ENCODE measurements around the gene NRIP1.

Gene NRIP1

GRCh38 chr21:15062606-15062965, 2.2 kb downstream of the NRIP1 start:
- TF ChIP-seq USF1 (IDR thresholded peaks at IDR 0.05), result no peak
- TF ChIP-seq MAX (IDR thresholded peaks at IDR 0.05), result no peak
- no peak for TF ChIP-seq CREB1 (IDR thresholded peaks at IDR 0.05; ENCODE audit: low read depth)
- no peak for TF ChIP-seq TEAD4 (IDR thresholded peaks at IDR 0.05)
- TF ChIP-seq EGR1 (IDR thresholded peaks at IDR 0.05), result no peak
- no peak for TF ChIP-seq YY1 (IDR thresholded peaks at IDR 0.05; ENCODE audit: low read depth)

- TF ChIP-seq FOXM1 (IDR thresholded peaks at IDR 0.05; ENCODE audit: borderline replicate concordance, low read depth), result no peak
- no peak for TF ChIP-seq TAF1 (IDR thresholded peaks at IDR 0.05; ENCODE audit: low read depth)
- TF ChIP-seq EGR1 (IDR thresholded peaks at IDR 0.05), result no peak
- TF ChIP-seq NFIC (IDR thresholded peaks at IDR 0.05), result no peak
- TF ChIP-seq USF1 (IDR thresholded peaks at IDR 0.05), result no peak
- no peak for TF ChIP-seq ZBTB7A (IDR thresholded peaks at IDR 0.05; ENCODE audit: low read depth)
- TF ChIP-seq EP300 (IDR thresholded peaks at IDR 0.05; ENCODE audit: borderline replicate concordance), result no peak
- no peak for TF ChIP-seq TEAD4 (IDR thresholded peaks at IDR 0.05)
- no peak for TF ChIP-seq CREB1 (IDR thresholded peaks at IDR 0.05; ENCODE audit: low read depth)
- no peak for TF ChIP-seq REST (IDR thresholded peaks at IDR 0.05; ENCODE audit: low read depth)
- TF ChIP-seq RAD21 (IDR thresholded peaks at IDR 0.05; ENCODE audit: low read depth), result no peak
These were observed 2.8 kb downstream of the NRIP1 start for GRCh38 chr21:15061747-15062605.

GRCh38 chr21:15061279-15061678, 3.5 kb downstream of the NRIP1 start:
- TF ChIP-seq NFIC (IDR thresholded peaks at IDR 0.05), result no peak
- no peak for TF ChIP-seq ZBTB7A (IDR thresholded peaks at IDR 0.05; ENCODE audit: low read depth)
- no peak for TF ChIP-seq CEBPB (IDR thresholded peaks at IDR 0.05)
- TF ChIP-seq EP300 (IDR thresholded peaks at IDR 0.05; ENCODE audit: borderline replicate concordance), result no peak
- no peak for TF ChIP-seq USF1 (IDR thresholded peaks at IDR 0.05)

- TF ChIP-seq REST (IDR thresholded peaks at IDR 0.05; ENCODE audit: low read depth) (no peak), TAF1 (IDR thresholded peaks at IDR 0.05; ENCODE audit: low read depth) (no peak), FOXM1 (IDR thresholded peaks at IDR 0.05; ENCODE audit: borderline replicate concordance, low read depth) (no peak), USF1 (IDR thresholded peaks at IDR 0.05) (no peak), MAX (IDR thresholded peaks at IDR 0.05) (no peak), YY1 (IDR thresholded peaks at IDR 0.05; ENCODE audit: low read depth) (no peak), TEAD4 (IDR thresholded peaks at IDR 0.05) (no peak), EP300 (IDR thresholded peaks at IDR 0.05; ENCODE audit: borderline replicate concordance) (no peak), RAD21 (IDR thresholded peaks at IDR 0.05; ENCODE audit: low read depth) (no peak), TCF12 (IDR thresholded peaks at IDR 0.05; ENCODE audit: low read depth) (no peak), CEBPB (IDR thresholded peaks at IDR 0.05) (no peak), CREB1 (IDR thresholded peaks at IDR 0.05; ENCODE audit: low read depth) (no peak), ZBTB7A (IDR thresholded peaks at IDR 0.05; ENCODE audit: low read depth) (no peak), NFIC (IDR thresholded peaks at IDR 0.05) (no peak)
These were observed 4.1 kb downstream of the NRIP1 start for GRCh38 chr21:15060543-15061175.

GRCh38 chr21:15059397-15059796, 5.4 kb downstream of the NRIP1 start:
- TF ChIP-seq RAD21 (IDR thresholded peaks at IDR 0.05; ENCODE audit: low read depth), result no peak
- TF ChIP-seq YY1 (IDR thresholded peaks at IDR 0.05; ENCODE audit: low read depth), result no peak
- no peak for TF ChIP-seq EP300 (IDR thresholded peaks at IDR 0.05; ENCODE audit: borderline replicate concordance)
- TF ChIP-seq CREB1 (IDR thresholded peaks at IDR 0.05; ENCODE audit: low read depth), result no peak
- no peak for TF ChIP-seq ZBTB7A (IDR thresholded peaks at IDR 0.05; ENCODE audit: low read depth)
- no peak for TF ChIP-seq USF1 (IDR thresholded peaks at IDR 0.05)
- TF ChIP-seq FOXM1 (IDR thresholded peaks at IDR 0.05; ENCODE audit: borderline replicate concordance, low read depth), result no peak
- TF ChIP-seq TCF12 (IDR thresholded peaks at IDR 0.05; ENCODE audit: low read depth), result no peak
- no peak for TF ChIP-seq TAF1 (IDR thresholded peaks at IDR 0.05; ENCODE audit: low read depth)
- no peak for TF ChIP-seq REST (IDR thresholded peaks at IDR 0.05; ENCODE audit: low read depth)
- no peak for TF ChIP-seq CEBPB (IDR thresholded peaks at IDR 0.05)
- no peak for TF ChIP-seq MAX (IDR thresholded peaks at IDR 0.05)
